AG04450 (cell line): Measurements from ENCODE around the gene RHOV. TPM values are rescaled to one million over a fixed set of nuclear protein-coding genes. Genes with fewer than 3 reads are reported as not detected.

Source experiments
- CTCF ChIA-PET: fragments of 300-600, 350-600 bp; formaldehyde crosslinking; extraction: SDS; loops from one replicate; lab custom pipeline; 2022; ENCODE audit warnings: antibody characterized with exemption, inconsistent platforms; lab: Charles Lee
- POLR2A ChIA-PET: fragments of 350-600 bp; formaldehyde crosslinking; extraction: SDS; loops from one replicate; lab custom pipeline; 2021; ENCODE audit warnings: antibody characterized with exemption, inconsistent platforms; lab: Yijun Ruan, JAX
- DNase-seq: peaks from one replicate; pipeline ENCODE4 v3.0.0-alpha.2; 2011; ENCODE audit warnings: low read depth, low spot score
- H3K27ac ChIP-seq: one replicate; pipeline ENCODE4 v1.5.1; 2012; ENCODE audit warnings: low read depth, low read length, control low read depth
- H3K27me3 ChIP-seq: one replicate; pipeline ENCODE4 v1.6.0; 2012; ENCODE audit warnings: low read length; ENCODE audit not compliant: control insufficient read depth, insufficient read depth
- H3K4me3 ChIP-seq: 2 replicates; pipeline ENCODE4 v1.5.1; 2011; ENCODE audit warnings: mild to moderate bottlenecking, low read depth, low read length, control low read depth
- H3K9me3 ChIP-seq: 2 replicates; pipeline ENCODE4 v1.5.1; 2012; ENCODE audit warnings: low read length; ENCODE audit not compliant: control insufficient read depth, insufficient read depth
- polyA plus RNA-seq: library from polyadenylated mRNA; depleted of rRNA; stranded (reverse); fragments of >200 nt; gene quantifications from 2 replicates; pipeline ENCODE4 v1.2.3, GENCODE V29; 2011
- TF ChIP-seq, protein P1 (sequence below): IDR thresholded peaks from 2 replicates; pipeline ENCODE4 v1.5.1; 2011; ENCODE audit warnings: low read depth, low read length, control low read depth, inconsistent platforms

Gene RHOV
- polyA plus RNA-seq, 1 experiment, result 0.04 TPM

DNA sequence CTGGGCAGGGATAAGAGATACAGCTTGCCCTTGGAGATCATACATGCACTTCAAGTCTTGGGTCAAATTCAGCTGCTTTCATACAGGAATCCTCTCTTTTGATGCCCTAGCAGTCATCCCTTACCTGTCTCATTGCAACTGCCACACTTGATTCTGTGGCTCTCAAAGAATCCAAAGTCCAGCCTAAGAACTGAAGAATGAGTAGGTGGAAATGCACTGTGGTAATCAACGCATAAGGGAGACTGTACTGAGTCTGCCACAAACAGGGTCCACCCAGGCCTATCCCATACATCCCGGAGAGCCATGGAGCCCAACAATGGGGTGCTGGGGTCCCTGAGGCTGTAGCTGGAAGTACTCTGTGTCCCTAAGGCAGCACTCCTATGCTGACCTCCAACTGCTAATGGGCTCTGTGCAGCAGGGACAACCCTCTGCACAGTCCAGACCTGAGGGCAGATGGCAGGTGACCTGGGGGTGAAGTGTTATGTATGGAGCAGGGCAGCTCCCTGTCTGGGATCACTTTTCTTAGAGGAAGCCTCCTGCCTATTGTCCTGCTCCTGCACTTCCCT is 18.5 kb upstream of the RHOV start:
- Histone ChIP-seq H3K4me3 (no peak overlapping the region), H3K27me3 (no peaks in the 10 kb centered on the region), H3K9me3 (no peaks in the 10 kb centered on the region; the same call in 1 of the 2 replicates), H3K27ac (no peak overlapping the region)
- DNase-seq, result no peak
- ChIA-PET POLR2A (interaction anchor here (0.9 to 1.0 kb wide), 2 partner anchors 35 to 198 kb away, joined by 3 to 4 read pairs; partner anchors contain the start of gene RAD51), CTCF (interaction anchor here (0.6 to 9.7 kb wide), 37 partner anchors 11 to 553 kb away, joined by 3 to 171 read pairs (median 3); partner anchors contain the start of gene RAD51)
- TF ChIP-seq, protein P1, sequence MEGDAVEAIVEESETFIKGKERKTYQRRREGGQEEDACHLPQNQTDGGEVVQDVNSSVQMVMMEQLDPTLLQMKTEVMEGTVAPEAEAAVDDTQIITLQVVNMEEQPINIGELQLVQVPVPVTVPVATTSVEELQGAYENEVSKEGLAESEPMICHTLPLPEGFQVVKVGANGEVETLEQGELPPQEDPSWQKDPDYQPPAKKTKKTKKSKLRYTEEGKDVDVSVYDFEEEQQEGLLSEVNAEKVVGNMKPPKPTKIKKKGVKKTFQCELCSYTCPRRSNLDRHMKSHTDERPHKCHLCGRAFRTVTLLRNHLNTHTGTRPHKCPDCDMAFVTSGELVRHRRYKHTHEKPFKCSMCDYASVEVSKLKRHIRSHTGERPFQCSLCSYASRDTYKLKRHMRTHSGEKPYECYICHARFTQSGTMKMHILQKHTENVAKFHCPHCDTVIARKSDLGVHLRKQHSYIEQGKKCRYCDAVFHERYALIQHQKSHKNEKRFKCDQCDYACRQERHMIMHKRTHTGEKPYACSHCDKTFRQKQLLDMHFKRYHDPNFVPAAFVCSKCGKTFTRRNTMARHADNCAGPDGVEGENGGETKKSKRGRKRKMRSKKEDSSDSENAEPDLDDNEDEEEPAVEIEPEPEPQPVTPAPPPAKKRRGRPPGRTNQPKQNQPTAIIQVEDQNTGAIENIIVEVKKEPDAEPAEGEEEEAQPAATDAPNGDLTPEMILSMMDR, result no peak

DNA sequence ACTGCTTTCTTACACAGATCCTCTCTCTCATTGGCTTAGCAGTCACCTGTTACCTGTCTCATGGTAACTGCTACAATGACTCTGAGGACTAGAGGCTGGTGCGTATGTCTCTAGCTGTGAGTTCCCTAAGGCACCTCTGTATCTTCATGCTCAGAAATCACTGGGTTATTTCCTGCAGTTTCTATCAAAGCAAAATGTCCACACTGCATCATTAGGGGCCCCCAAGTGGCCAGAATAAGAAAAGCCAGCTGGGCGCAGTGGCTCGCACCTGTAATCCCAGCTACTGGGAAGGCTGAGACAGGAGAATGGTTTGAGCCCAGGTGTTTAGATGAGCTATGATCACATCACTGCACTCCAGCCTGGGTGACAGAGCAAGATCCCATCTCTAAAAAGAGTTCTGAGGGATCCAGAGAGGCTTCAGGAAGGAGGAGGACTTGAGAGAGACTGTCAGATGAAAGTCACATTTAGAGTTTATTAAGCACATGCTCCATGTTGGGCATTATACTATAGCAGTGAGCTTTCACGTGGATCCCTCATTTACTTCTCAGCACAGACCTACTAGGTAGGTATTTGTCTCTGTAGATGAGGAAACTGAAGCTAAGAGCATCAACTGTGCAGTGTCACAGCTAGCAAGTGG is 17.9 kb upstream of the RHOV start:
- H3K27ac ChIP-seq, result no peak overlapping the region
- POLR2A ChIA-PET, result interaction anchor here (0.9 to 1.0 kb wide), 2 partner anchors 34 to 197 kb away, joined by 3 to 4 read pairs; partner anchors contain the start of gene RAD51

DNA sequence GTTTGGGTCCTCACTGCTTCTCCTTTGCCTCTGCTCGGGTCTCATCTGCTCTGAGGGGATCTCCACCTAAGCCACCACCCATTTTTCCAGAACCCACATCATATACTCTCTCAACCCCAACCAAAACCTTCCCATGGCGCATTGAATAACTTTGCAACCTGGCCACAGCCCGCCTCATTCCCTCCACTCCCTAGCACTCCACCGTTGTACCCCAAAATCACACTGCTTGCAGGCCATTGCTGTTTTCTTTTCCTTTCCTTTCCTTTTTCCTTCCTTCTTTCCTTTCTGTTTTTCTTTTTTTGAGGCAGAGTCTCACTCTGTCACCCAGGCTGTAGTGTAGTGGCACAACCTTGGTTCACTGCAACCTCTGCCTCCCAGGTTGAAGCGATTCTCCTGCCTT is 17.1 kb upstream of the RHOV start:
- no peak overlapping the region for H3K4me3 ChIP-seq
- POLR2A ChIA-PET, result no interaction called here
- TF ChIP-seq, protein P1, result no peak
- no peak for DNase-seq
- H3K27me3 ChIP-seq, result no peaks in the 10 kb centered on the region
- CTCF ChIA-PET, result interaction anchor here (0.6 to 9.7 kb wide), 10 partner anchors 9 to 302 kb away, joined by 3 to 171 read pairs (median 8); partner anchors contain the start of gene RAD51
- no peaks in the 10 kb centered on the region; the same call in 1 of the 2 replicates for H3K9me3 ChIP-seq
- H3K27ac ChIP-seq, result no peak overlapping the region

More for the DNA sequence above, 17.9 kb upstream of the RHOV start:
- Histone ChIP-seq H3K9me3 (no peaks in the 10 kb centered on the region; the same call in 1 of the 2 replicates), H3K4me3 (no peak overlapping the region), H3K27me3 (no peaks in the 10 kb centered on the region)
- TF ChIP-seq, protein P1, result peak; percentile 83
- DNase-seq, result no peak
- CTCF ChIA-PET, result interaction anchor here (0.6 to 9.7 kb wide), 39 partner anchors 8 to 554 kb away, joined by 3 to 171 read pairs (median 3); partner anchors contain the start of gene RAD51

DNA sequence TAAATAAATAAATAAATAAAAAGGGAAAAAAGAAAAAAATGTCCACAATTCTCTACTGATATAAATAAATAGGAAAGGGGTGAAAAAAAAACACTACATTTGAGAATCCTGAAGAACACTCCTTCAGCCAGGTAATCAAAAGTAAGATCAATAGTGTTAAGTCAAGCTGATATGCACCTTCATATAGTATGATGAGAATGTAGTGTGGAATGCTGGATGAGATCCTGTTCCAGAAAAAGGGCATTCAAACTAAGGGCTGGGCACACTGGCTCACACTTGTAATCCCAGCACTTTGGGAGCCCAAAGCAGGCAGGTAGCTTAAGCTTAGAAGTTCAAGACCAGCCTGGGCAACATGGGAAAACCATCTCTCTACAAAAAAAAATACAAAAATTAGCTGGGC is 15.1 kb upstream of the RHOV start:
- no peak for DNase-seq
- ChIA-PET CTCF (interaction anchor here (0.8 to 9.7 kb wide), 2 partner anchors 19 to 32 kb away, joined by 3 to 171 read pairs; no protein-coding TSS in a partner anchor), POLR2A (no interaction called here)
- TF ChIP-seq, protein P1, result no peak
- no peaks in the 10 kb centered on the region; the same call in 1 of the 2 replicates for H3K9me3 ChIP-seq
- no peak overlapping the region for H3K4me3 ChIP-seq
- no peak overlapping the region for H3K27ac ChIP-seq
- no peaks in the 10 kb centered on the region for H3K27me3 ChIP-seq
